Eye (tissue), 1 donor: ENCODE data around the gene KIRREL3.

Experiments
- DNase-seq: peaks from one replicate; pipeline ENCODE4 v3.0.0-alpha.2; 2015

KIRREL3 gene

GRCh38 chr11:126522606-126523005 lies 478.0 kb downstream of the KIRREL3 start:
- DNase-seq = no peak

GRCh38 chr11:126522152-126522551 lies 478.4 kb downstream of the KIRREL3 start:
- no peak for DNase-seq

DNA sequence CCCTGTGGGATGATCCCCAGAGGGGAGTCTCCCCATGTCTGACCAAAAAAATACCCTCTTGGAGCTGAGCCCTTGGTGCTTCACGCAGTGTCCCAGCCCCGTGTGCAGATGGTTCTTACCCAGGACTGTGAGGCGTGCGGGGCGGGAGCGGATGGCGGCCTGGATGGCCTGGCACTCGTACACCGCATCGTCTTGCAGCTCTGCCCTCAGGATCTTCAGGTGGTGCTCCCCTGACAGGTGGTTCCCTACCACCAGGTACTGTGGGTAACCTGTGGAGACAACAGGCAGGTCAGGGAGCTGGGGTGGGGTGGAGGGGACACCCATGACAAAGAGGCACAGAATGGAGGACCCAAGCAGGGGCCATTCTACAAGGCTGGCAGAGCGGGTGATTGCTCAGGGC lies 479.4 kb downstream of the KIRREL3 start:
- no peak for DNase-seq

- peak; percentile 75 for DNase-seq
These were observed 480.5 kb downstream of the KIRREL3 start for GRCh38 chr11:126519764-126520734.

GRCh38 chr11:126518972-126519690 lies 481.4 kb downstream of the KIRREL3 start:
- DNase-seq = no peak

- peak; percentile 68 for DNase-seq
These were observed 482.2 kb downstream of the KIRREL3 start for GRCh38 chr11:126518071-126518971.

GRCh38 chr11:126515501-126515900 lies 485.1 kb downstream of the KIRREL3 start:
- DNase-seq = no peak

DNA sequence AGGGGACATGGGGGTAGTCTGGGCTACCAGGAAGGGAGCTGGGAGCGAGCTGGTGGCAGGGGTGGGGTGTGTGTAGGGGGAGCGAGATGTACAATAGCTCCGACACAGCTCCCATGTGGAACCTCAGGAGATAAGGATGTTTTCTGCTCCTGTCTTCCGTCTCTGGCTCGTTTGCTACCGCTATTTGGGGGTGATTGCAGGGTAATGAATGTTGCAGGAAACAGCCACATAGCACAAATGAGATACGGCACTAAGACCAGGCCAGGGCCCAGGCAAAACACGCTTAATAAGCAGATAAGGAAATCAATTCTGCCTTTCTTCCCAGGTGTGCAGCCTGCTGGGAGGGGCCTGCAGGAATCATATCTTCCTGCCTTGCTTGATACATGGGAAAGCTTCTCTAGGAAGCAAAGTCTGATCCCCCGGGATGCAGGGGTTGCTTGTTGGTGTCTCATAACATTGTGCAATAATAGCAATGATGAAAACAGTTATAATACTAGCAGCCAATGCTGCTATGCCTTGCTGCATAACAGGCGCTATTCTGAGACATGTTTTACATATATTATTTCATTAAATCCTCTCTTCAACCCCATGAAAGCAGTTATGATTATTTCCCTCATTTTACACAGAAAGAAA lies 486.4 kb downstream of the KIRREL3 start:
- DNase-seq = no peak

DNA sequence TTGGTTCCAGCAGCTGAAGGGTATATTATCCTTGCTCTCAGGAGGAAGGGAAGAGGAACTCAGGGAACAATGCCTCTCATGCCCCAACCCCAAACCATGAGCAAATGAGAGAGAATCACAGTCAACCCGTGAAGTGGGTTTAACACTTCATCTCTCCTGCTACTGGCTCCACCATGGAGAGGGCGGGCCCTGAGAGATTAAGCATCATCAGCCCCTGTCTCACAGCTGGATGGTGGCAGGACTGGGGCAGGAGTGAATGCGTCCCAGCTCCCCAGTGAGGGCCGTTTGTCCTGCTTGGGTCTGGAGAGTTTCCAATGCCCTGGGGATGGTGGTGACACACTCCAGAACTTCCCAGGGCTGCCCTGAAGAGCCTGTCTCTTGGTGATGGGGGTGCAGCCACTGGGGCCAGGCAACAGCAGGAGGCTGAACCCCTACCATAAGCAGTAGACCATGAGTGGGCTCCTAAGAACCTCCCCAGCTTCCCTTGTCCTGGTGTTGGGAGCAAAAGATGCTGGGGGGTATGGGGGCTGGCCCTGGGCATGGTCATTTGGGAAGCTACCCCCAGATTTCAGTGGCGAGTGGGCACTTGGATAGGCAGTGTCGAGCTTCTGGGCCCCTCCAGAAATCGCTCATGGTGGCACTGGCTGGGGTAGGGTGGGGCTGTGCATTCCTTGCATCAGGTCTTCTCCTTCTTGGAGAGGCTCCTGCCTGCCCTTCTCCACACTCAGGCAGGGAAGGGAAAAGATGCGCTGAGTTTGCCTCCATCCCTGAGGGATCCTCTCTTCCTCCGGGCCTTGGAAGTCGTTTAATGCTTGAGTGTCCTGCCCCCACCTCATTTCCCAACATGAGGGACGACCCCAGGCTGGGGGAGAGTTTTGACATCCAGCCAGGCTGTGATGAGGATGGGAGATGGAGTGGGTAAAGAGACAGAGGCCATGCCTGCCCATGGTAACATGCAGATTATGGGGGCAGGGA lies 487.5 kb downstream of the KIRREL3 start:
- no peak for DNase-seq

- no peak for DNase-seq
These were observed 488.3 kb downstream of the KIRREL3 start for GRCh38 chr11:126512251-126512650.

DNA sequence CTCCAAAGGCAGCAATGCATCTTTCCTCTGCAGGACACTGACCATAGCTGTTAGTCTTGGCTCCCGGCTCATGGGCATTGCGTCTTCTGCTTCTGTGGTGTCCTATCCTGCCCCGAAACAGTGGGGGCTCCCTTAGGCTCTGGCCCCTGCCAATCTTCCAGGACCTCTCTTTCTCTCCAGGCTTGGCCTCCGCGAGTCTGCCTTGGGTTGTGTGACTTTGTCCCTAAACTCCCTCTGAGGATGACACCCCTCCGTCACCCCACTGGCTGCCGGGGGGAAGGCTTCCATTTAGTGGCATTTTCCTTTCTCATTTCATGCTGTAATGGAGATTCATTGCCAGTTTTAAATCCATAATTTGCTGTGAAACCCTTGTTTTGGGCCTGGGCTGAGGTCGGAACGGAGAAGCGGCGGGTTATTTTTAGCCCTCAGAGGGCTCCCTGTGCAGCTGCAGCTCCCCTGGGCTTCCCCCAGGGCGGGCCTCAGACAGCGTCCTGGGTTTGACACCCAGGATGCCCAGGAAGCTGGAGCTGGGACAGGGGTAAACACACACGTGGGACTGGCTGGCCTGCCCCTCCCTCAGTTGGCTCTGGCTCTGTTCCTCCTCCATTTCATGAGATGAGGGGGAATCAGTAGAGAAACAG lies 489.0 kb downstream of the KIRREL3 start:
- no peak for DNase-seq

DNA sequence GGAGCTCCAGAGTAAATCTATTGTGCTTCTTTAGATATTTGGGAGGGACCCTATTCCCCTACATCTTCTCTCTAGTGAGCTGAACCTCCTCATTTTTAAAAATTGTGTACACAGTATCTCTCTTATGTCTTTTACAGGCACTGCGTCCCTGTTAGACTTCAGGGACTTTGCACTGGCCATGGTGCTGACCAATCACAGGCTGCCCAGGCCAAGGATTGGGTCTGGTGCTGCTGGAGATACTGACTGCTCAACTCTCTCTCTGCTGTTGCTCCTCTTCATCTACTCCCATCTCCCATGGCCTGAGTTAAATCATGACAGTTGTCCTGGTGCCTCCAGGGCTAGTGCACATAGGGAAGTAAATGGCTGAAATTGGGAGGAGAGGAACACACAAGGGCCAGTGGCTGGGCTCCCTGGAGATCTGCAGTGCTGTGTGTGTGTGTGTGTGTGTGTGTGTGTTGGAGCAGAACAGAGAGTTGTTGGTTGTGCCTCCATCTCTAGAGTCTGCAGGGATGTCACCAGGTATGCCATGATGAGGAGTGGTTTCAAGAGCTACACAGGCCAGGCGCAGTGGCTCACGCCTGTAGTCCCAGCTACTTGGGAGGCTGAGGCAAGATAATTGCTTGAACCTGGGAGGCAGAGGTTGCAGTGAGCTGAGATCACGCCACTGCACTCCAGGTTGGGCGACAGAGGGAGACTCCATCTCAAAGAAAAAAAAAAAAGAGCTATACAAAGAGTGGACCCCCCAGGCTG lies 489.8 kb downstream of the KIRREL3 start:
- DNase-seq = no peak

DNA sequence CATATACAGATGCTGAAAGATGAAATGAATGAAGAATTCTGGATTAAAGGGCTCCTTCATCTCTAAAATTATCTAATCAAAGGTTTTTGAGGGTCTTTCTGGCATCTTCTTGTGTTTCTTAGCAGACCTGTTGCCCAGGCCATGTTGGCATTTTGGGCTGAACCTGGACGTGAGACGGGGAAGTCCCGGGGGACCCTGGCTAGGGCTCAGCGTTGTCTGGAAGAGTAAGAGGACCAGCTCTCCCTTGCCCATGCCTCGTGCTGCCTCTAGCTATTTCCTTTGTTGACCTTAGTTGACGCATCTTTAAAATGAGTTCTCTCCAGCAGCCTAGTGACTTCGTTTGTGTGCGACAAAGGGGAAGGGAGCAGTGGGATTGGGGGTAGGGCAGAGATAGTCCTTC lies 492.9 kb downstream of the KIRREL3 start:
- DNase-seq = no peak

DNA sequence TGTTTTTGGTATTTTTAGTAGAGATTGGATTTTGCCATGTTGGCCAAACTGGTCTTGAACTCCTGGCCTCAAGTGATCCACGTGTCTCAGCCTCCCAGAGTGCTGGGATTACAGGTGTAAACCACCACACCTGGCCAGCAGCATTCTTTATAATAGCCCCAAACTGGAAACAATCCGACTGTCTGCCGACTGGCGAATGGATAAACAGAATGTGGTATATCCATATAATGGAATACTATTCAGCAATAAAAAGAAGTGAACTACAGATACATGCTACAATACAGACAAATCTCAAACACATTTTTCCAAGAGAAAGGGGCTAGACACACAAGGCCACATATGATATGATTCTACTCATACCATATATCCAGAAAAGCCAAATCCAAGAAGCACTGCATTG lies 493.8 kb downstream of the KIRREL3 start:
- no peak for DNase-seq

DNA sequence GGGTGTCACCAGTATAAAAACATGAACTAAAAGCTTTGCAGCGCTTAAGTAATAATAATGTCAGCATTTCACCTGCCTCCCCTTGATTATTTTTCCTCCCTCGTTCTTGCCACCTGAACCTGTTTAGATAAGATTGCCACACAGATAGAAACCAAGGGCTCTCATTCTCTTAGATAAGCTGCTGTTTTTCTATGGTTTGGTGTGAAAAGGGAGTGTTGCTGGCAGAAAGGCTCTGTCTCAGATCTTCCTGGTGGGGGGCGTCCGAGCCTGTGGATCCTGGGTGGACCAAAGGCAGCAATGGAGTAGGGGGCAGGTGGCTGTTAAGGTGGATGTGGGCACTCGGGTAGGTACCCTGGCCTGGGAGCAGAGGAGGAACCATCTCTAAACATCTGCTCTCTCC lies 497.6 kb downstream of the KIRREL3 start:
- no peak for DNase-seq

- no peak for DNase-seq
These were observed 498.4 kb downstream of the KIRREL3 start for GRCh38 chr11:126502159-126502558.

DNA sequence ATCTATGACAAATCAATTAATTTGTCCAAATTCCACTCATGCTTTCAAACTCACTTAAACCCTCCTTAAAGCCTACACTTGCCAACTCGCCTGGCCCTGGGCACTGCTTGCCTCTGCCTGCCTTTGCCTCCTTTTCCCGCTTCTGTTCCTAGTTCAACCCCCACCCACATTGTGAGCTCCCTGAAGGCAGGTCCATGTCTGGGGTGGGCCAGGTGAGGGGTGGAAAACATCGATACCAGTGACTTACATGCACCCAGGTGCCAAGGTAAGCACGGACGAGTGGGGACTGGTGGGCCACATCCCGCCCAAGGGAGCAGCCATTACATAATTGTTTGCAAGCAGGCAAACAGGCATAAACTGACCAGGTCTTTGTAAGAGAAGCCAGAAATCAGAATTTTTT lies 498.9 kb downstream of the KIRREL3 start:
- no peak for DNase-seq

DNA sequence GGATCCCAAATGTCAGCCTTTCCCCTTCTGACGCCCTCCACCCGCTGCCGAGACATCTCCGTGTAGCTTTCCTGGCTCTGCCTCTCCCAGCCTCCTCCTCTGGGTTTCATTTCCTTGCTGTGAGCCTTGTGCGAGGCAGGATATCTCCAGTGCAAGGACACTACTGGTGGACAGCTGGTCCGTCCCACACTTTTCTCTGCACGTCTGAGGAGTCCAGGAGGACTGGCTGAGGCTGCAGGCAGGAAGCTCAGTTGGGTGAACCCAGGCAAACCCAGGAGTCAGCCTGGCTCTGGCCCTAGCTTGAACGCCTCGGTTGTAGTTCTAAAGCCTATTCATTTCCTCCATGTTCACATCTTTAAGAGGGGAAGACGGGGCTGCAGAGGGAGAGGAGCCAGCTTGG lies 499.6 kb downstream of the KIRREL3 start:
- DNase-seq = no peak

DNA sequence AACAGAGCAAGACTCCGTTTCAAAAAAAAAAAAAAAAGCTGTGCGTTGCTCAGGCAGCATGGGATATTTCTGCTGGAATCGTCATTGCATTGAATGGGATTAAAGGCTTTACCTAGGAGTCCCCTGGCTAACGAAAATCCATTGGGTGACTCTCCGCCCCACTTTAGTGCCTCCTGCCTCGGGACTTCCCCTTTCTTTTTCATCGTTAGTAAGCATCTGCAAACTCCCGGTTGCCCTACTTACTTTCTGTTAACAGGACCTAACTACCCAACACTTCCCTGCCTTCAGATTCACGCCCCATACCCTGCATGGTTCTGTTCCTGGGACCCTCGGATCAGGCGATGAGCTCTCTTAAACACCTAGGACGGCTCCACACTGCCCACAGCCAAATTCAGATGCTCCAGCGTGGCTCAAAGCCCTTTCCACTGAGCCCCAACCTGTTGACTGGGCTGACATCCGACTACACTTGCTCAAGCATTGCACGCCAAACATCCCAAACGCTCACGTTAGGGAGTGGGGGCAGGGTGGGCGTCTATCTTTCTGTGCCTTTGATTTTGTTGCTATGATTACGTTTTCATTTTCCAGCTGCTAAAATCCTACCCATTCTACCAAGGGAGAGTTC lies 501.3 kb downstream of the KIRREL3 start:
- no peak for DNase-seq
